Nephron (organoid): Measurements from ENCODE around the gene MTARC2.
"Not testable (repeated sequence)": the region's sequence is repeated elsewhere in the genome, so short reads cannot be mapped to it uniquely, and the experiment has no call there.

ENCODE experiments used
- H3K27ac Mint-ChIP-seq, 3 experiments: 2 replicates each; pipeline ENCODE4 v1.8.0; 2020; ENCODE audit warnings: mixed read lengths in 3 of 3, mild to moderate bottlenecking in 2 of 3, moderate library complexity in 1 of 3
- H3K27me3 Mint-ChIP-seq: 2 replicates; pipeline ENCODE4 v1.8.0; 2021; ENCODE audit warnings: low read depth, mild to moderate bottlenecking, moderate library complexity, mixed read lengths
- H3K36me3 Mint-ChIP-seq: 2 replicates; pipeline ENCODE4 v1.8.0; 2020; ENCODE audit warnings: low read depth, mixed read lengths
- H3K4me1 Mint-ChIP-seq: 2 replicates; pipeline ENCODE4 v1.8.0; 2020; ENCODE audit warnings: mixed read lengths
- H3K4me3 Mint-ChIP-seq, 3 experiments: 2 replicates each; pipeline ENCODE4 v1.8.0; 2020; ENCODE audit warnings: mild to moderate bottlenecking in 3 of 3, mixed read lengths in 3 of 3, moderate library complexity in 2 of 3
- H3K9me3 Mint-ChIP-seq: 2 replicates; pipeline ENCODE4 v1.8.0; 2020; ENCODE audit warnings: mixed read lengths
- TF ChIP-seq, protein P1 (sequence below), 3 experiments: fragments of 200-600 bp; sonication (generic); IDR thresholded peaks; one replicate each; pipeline ENCODE4 v1.5.0; 2021; ENCODE audit warnings: antibody characterized with exemption in 3 of 3; ENCODE audit not compliant: unreplicated experiment in 3 of 3

MTARC2 gene

DNA sequence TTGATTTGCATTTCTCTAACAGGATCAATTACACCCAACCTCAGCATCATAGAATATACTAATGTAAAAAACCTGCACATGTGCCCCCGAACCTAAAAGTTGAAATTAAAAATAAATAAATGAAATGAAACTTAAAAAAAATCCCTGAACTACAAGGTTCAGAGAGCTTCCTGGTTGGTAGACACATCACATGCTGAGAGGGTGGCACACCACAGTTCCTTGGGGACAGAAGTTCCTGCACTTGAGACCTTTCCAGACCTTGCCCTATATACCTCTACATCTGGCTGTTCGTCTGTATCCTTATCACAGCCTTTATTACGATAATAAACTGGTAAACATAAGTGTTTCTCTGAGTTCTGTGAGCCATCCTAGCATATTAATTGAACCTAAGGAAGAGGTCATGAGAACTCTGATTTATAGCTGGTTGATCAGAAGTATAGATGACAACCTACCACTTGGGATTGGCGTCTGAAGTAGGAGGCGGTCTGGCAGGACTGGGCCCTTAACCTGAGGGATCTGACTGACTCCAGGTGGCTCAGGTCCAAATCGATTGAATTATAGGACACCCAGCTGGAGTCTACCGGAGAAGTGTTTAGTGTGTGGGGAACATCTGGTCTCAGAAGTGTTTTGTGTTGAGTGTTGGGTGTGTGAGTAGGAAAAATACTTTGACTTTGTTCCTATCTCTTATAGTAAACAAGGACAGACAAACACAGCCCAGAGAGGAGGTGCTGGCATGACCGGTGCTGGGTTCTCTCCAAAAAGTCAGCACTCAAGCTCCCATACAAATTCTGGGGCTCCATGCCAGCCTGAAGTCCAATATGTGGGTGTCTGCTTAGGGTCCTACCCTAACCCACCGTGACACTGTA, 39.0 kb upstream of the MTARC2 start:
- Mint-ChIP-seq H3K4me1 (peaks cover 4% of the 10 kb centered on the region), H3K36me3 (no peaks in the 10 kb centered on the region)

DNA sequence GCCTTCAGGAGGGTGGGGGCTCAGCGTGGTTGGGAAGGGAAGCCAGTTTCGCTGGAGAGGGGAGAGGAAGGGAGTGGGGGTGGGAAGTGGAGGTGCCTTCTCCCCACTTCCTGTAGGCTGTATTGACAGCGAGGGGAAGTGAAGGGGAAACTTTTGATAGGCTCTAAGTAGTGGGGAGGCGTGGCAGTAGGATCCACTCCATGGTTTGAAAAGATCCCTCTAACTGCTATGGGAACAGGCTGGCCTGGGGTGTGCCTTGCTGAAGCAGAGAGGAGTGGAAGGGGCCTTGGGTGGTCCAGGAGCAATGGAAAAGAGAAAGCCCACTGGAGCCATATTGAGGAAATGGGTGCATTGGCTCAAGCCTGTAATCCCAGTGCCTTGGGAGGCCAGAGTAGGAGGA, 37.8 kb upstream of the MTARC2 start:
- H3K36me3 Mint-ChIP-seq, result no peaks in the 10 kb centered on the region
- H3K27ac Mint-ChIP-seq, result no peak overlapping the region
- no peaks in the 10 kb centered on the region for H3K9me3 Mint-ChIP-seq
- H3K4me3 Mint-ChIP-seq, result no peak overlapping the region
- H3K4me1 Mint-ChIP-seq, result peaks cover 4% of the 10 kb centered on the region
- peaks cover 10% of the 10 kb centered on the region for H3K27me3 Mint-ChIP-seq
- TF ChIP-seq, protein P1, sequence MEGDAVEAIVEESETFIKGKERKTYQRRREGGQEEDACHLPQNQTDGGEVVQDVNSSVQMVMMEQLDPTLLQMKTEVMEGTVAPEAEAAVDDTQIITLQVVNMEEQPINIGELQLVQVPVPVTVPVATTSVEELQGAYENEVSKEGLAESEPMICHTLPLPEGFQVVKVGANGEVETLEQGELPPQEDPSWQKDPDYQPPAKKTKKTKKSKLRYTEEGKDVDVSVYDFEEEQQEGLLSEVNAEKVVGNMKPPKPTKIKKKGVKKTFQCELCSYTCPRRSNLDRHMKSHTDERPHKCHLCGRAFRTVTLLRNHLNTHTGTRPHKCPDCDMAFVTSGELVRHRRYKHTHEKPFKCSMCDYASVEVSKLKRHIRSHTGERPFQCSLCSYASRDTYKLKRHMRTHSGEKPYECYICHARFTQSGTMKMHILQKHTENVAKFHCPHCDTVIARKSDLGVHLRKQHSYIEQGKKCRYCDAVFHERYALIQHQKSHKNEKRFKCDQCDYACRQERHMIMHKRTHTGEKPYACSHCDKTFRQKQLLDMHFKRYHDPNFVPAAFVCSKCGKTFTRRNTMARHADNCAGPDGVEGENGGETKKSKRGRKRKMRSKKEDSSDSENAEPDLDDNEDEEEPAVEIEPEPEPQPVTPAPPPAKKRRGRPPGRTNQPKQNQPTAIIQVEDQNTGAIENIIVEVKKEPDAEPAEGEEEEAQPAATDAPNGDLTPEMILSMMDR (IDR thresholded peaks at IDR 0.05; ENCODE audit: unreplicated experiment in 3 of 3), result no peak

More for the DNA sequence above, 39.0 kb upstream of the MTARC2 start:
- TF ChIP-seq, protein P1 (IDR thresholded peaks at IDR 0.05; ENCODE audit: unreplicated experiment in 3 of 3), result no peak
- H3K27ac Mint-ChIP-seq, result no peak overlapping the region
- H3K9me3 Mint-ChIP-seq, result no peaks in the 10 kb centered on the region
- H3K27me3 Mint-ChIP-seq, result peaks cover 12% of the 10 kb centered on the region
- no peak overlapping the region for H3K4me3 Mint-ChIP-seq

DNA sequence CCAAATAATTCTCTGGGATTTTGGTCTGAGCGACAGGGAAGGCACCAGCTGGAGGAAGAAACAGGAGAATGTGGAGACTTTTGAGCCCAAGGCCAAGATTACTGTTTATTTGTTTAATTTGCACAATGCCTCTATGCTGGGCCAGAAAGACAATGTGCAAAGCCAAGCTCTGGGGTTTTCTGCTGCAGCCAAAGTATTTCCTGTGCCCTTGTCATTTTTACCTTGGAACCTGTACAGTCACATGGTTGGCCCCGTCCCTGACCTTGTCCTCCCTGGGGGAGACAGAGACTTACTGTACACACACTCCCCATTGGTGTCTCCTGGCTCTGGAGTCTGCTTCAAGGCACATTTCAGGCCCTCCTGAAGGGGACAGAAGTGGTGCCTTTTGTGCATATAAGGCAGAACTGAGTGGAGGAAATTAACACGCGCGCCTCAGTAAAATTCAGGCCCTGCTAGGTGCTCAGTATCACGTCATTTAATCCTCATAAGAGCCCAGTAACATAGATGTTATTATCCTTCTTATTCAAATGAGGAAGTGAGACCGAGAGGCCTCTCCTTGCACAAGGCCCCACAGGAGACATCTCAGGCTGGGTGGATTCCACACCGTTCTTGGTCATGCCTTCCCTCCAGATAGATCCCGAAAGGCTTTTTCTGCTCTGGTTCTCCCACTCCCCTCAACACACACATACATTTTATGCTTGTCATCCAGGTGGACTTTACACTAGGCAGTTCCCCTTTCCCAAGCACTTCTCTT, 36.9 kb upstream of the MTARC2 start:
- H3K4me3 Mint-ChIP-seq, result no peak overlapping the region
- no peak overlapping the region for H3K27ac Mint-ChIP-seq
- H3K27me3 Mint-ChIP-seq, result peaks cover 9% of the 10 kb centered on the region
- TF ChIP-seq, protein P1 (IDR thresholded peaks at IDR 0.05; ENCODE audit: unreplicated experiment in 3 of 3), result no peak
- H3K4me1 Mint-ChIP-seq, result peaks cover 4% of the 10 kb centered on the region
- H3K36me3 Mint-ChIP-seq, result no peaks in the 10 kb centered on the region
- peaks cover 4% of the 10 kb centered on the region for H3K9me3 Mint-ChIP-seq

DNA sequence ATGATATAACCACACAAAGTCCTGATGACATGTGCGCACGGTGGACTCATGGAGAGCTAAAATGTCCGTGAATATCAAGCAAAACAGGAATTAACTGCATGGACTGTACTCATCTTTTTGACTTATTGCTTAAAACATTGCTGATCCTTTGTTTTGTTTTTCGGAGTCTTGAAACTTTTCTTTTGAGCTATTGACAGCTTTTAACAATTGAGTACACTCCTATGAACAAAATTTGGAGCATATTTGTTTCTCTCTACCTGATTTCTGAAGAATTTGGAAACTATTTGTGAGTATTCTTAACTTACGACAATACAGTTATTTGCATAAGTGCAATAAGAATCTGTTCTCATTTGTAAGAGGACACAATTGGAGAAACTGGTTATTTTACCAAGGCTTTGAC, 32.1 kb upstream of the MTARC2 start:
- peaks cover 19% of the 10 kb centered on the region for H3K27me3 Mint-ChIP-seq
- not testable (repeated sequence) for H3K4me1 Mint-ChIP-seq, H3K27ac Mint-ChIP-seq, H3K4me3 Mint-ChIP-seq, H3K36me3 Mint-ChIP-seq
- peaks cover 11% of the 10 kb centered on the region for H3K9me3 Mint-ChIP-seq

DNA sequence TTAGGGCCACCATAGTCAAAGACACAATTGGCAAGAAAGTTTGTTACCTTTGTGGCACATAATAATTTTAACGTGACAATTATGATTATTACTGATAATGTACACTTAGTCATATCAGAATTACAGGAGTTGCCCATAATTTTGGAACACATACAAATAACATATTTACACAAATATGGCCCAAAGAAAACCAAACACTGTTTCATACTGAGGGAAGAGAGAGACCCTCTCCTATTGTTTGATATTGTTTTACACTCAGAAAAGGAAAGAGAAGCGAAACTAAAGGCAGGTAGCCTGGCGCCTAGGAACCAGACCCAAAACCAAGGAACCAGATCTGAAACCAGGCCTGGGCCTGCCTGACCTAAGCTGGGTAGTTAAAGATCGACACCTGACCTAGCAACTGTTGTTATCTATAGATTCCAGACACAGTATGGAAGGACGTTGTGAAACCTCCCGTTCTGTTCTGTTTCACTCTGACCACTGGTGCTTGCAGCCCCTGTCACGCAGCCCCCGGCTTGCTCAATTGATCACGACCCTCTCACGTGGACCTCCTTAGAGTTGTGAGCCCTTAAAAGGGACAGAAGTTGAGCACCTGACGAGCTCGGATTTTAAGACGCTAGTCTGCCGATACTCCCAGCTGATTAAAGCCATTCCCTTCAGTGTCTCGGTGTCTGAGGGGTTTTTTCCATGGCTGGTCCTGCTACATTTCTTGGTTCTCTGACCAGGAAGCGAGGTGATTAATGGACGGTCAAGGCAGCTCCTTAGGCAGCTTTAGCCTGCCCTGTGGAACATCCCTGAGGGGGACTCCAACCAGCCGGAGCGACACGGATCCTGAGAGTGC, 30.1 kb upstream of the MTARC2 start:
- peaks cover 11% of the 10 kb centered on the region for H3K9me3 Mint-ChIP-seq
- H3K27me3 Mint-ChIP-seq, result peaks cover 16% of the 10 kb centered on the region
- TF ChIP-seq, protein P1 (IDR thresholded peaks at IDR 0.05; ENCODE audit: unreplicated experiment in 3 of 3), result no peak
- no peaks in the 10 kb centered on the region for H3K4me1 Mint-ChIP-seq
- no peak overlapping the region for H3K27ac Mint-ChIP-seq
- H3K4me3 Mint-ChIP-seq, result no peak overlapping the region
- H3K36me3 Mint-ChIP-seq, result no peaks in the 10 kb centered on the region

DNA sequence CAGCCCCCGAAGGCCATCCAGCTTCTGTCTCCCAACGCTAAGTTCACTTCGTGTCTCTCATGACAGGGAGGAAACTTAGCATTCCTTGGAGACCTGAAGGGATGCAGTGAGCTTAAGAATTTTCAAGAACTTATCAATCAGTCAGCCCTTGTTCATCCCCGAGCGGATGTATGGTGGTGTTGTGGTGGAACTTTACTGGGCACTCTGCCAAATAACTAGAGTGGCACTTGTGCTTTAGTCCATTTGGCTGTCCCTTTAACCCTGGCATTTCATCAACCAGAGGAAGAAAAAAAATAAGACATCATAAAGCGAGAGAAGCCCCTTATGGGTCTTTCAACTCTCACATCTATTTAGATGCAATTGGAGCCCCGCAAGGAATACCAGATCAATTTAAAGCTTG, 26.9 kb upstream of the MTARC2 start:
- not testable (repeated sequence) for H3K36me3 Mint-ChIP-seq

More for the DNA sequence above, 26.9 kb upstream of the MTARC2 start:
- not testable (repeated sequence) for H3K9me3 Mint-ChIP-seq, H3K27ac Mint-ChIP-seq, H3K4me1 Mint-ChIP-seq, H3K4me3 Mint-ChIP-seq
- peaks cover 16% of the 10 kb centered on the region for H3K27me3 Mint-ChIP-seq
